Tibial nerve (tissue), 4 donors: ENCODE data around the gene MBTD1.

ENCODE experiments used
- EP300 ChIP-seq, 2 donors: sonication (generic); formaldehyde crosslinking; IDR thresholded peaks; one replicate each; pipeline ENCODE4 v1.6.1; 2017; ENCODE audit warnings: antibody characterized with exemption in 2 of 2, mild to moderate bottlenecking in 1 of 2
- POLR2A ChIP-seq, 2 donors: fragments of 450-650 bp; IDR thresholded peaks; one replicate each; pipeline ENCODE4 v1.6.1; 2017; ENCODE audit warnings: antibody characterized with exemption in 2 of 2, mild to moderate bottlenecking in 2 of 2, moderate library complexity in 2 of 2
- TF ChIP-seq, protein P1 (sequence below), 5 experiments: fragments of 200-600 bp in 3 of 5; fragments of 450-650 bp in 2 of 5; sonication (generic) in 3 of 5; IDR thresholded peaks; one replicate each; pipeline ENCODE4 v1.5.1; 2016 to 2019; ENCODE audit warnings: antibody characterized with exemption in 5 of 5, mild to moderate bottlenecking in 3 of 5, moderate library complexity in 2 of 5

DNA sequence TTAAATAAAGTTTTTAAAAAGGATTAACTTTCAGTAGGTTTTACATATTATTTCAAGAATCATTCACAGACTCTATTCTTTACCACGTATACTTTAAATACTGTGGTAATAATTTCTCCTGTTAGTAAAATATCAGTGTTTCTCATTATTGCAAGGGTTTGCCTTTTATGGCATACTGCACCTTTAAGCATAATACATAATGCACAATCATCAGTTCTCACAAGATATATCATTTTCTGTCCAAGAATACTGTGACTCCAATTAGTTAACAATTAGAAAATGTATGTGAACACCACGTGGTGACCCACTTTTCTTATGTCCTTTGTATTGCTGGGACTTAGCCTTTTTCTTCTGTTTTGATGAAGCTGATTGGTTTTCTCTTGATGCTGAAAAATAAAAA, 68.0 kb downstream of the MBTD1 start:
- TF ChIP-seq, protein P1, sequence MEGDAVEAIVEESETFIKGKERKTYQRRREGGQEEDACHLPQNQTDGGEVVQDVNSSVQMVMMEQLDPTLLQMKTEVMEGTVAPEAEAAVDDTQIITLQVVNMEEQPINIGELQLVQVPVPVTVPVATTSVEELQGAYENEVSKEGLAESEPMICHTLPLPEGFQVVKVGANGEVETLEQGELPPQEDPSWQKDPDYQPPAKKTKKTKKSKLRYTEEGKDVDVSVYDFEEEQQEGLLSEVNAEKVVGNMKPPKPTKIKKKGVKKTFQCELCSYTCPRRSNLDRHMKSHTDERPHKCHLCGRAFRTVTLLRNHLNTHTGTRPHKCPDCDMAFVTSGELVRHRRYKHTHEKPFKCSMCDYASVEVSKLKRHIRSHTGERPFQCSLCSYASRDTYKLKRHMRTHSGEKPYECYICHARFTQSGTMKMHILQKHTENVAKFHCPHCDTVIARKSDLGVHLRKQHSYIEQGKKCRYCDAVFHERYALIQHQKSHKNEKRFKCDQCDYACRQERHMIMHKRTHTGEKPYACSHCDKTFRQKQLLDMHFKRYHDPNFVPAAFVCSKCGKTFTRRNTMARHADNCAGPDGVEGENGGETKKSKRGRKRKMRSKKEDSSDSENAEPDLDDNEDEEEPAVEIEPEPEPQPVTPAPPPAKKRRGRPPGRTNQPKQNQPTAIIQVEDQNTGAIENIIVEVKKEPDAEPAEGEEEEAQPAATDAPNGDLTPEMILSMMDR (IDR thresholded peaks at IDR 0.05): no peak
- no peak for TF ChIP-seq POLR2A (IDR thresholded peaks at IDR 0.05)
- no peak for TF ChIP-seq EP300 (IDR thresholded peaks at IDR 0.05)
